HG03097 (cell line): ENCODE results near the gene TMEM92.
"Not testable (repeated sequence)": the region's sequence is repeated elsewhere in the genome, so short reads cannot be mapped to it uniquely, and the experiment has no call there.

Experiments used
- ATAC-seq: cut with Tn5 transposase; IDR thresholded peaks from one replicate; pipeline ENCODE4 v1.9.1; 2021; ENCODE audit not compliant: unreplicated experiment, low FRiP score

The TMEM92 gene

DNA sequence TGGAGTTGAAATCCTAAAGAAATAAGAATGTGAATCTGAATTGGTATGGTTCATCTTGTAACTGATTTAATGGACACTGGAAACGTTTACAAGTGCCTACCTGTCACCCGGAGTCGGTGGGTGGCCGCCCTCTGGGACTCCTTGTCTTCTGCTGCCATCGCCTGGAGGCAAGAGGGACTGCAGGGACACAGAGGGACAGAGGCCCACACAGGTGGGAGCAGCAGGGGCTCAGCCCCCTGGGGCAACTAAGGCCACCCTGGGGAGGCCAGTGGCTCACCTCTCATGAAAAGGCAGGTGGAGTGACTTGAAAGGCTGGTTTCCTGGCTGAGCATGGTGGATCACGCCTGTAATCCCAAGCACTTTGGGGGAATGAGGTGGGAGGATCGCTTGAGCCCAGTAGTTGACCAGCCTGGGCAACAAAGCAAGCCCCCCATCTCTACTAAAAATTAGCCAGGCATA lies 23.2 kb downstream of the TMEM92 start:
- ATAC-seq: no peak

DNA sequence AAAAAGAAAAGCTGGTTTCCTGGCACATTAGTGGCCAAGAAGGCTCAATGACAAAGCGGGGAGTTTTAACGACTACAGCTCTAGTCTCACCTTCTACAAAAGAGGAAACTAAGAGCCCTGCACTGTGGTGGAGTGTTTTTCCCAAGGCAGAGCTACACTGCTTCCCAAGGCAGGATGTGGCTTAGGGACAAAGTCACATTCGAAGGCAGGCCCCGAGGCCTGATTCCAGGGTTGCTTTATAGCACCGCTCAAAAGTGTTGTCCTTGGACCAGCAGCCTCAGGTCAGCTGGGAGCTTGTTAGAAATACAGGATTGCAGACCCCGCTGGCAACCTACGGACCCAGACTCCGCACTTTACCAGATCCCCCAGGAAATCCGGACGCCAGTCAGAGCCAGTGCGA lies 23.8 kb downstream of the TMEM92 start:
- no peak for ATAC-seq

GRCh38 chr17:50299776-50300175 lies 25.5 kb downstream of the TMEM92 start:
- ATAC-seq: no peak

DNA sequence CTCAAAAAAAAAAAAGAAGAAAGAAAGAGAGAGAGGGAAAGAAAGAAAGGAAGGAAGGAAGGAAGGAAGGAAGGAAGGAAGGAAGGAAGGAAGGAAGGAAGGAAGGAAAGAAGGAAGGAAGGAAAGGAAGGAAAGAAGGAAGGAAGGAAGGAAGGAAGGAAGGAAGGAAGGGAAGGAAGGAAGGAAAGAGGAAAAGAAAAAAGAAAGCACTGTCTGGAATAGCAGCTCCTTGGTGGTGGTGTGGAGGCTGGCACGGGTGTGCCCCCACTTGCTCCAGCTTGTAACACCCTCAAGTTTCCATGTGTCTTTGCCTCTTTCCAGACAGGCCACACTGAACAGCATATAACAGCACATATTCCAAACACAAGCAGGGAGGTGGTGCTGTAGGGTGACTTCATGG lies 26.6 kb downstream of the TMEM92 start:
- ATAC-seq: not testable (repeated sequence)

DNA sequence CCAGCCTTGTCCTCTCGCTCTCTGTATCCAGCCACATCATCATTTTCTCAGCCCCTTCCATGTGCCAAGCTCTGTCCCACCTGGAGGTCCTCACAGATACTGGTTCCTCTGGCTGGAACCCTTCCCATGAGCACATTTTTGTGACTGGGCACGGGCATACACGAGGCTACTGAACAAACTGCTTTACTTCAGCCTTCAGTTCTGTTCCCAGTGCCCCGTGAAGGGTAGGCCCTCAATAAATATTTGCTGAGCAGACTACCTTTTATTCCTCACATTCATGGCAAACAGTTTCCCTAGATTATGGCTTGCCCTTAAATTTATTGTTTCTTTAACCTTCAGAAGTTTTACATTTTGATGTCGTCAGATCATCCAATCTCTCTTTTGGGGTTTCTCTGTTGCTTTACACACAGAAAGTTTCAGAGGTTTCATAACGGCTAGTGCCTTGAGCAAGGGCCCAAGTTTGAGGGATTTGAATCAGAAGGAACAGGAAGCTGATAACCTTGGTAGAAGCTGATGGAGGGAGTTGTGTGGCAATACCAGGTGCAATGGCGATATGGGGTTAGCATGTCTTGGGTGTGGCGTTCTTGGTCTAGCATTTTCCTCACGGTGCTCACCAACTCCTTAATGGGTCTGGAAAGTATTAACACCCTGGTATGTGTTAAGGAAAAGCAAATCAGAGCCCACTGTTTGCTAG lies 27.8 kb downstream of the TMEM92 start:
- ATAC-seq: no peak

DNA sequence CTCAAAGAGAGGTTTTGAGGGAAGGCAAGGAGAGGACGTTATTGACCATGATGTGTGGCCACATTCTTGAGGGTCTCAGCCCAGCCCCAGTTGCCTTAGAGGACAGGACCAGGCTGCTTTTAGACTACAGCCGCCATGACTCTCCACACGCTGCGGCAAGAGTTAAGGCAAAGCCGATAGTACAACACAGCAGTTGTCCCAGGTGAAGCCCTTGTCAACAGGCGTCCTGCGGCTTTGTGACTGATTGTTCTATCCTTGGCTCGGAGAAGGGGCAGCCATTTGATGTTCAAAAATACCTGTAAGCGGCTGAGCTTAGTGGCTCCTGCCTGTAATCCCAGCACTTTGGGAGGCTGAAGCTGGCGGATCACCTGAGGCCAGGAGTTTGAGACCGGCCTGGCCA lies 28.8 kb downstream of the TMEM92 start:
- ATAC-seq: no peak

- ATAC-seq: no peak
Measured at GRCh38 chr17:50303596-50303995, 29.3 kb downstream of the TMEM92 start.

GRCh38 chr17:50304781-50305404 lies 30.6 kb downstream of the TMEM92 start:
- no peak for ATAC-seq

GRCh38 chr17:50307654-50308053 lies 33.4 kb downstream of the TMEM92 start:
- ATAC-seq: no peak

GRCh38 chr17:50308666-50309065 lies 34.4 kb downstream of the TMEM92 start:
- no peak for ATAC-seq

GRCh38 chr17:50310455-50311111 lies 36.3 kb downstream of the TMEM92 start:
- no peak for ATAC-seq

- ATAC-seq: no peak
Measured at GRCh38 chr17:50311112-50311460, 36.8 kb downstream of the TMEM92 start.

DNA sequence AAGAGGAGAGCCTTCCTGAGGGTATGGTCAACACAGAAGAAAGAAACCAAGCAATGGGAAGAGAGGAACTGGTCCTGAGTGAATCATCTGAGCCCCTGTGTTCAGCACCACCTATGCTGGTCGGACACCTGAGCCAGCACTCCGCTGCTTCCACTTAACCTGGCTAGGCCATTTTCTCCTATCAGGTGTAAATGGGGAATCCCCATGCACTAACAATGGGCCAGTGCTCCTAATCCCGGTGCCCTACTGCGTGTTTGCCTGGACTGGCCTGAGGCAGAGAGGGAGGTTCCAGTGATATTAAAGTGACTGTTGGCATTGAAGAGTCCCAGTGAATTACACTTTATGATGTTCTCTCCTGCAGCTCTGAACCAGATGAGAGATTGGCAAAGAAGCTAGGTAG lies 37.2 kb downstream of the TMEM92 start:
- no peak for ATAC-seq

- ATAC-seq: no peak
Measured at GRCh38 chr17:50312308-50312707, 38.0 kb downstream of the TMEM92 start.

DNA sequence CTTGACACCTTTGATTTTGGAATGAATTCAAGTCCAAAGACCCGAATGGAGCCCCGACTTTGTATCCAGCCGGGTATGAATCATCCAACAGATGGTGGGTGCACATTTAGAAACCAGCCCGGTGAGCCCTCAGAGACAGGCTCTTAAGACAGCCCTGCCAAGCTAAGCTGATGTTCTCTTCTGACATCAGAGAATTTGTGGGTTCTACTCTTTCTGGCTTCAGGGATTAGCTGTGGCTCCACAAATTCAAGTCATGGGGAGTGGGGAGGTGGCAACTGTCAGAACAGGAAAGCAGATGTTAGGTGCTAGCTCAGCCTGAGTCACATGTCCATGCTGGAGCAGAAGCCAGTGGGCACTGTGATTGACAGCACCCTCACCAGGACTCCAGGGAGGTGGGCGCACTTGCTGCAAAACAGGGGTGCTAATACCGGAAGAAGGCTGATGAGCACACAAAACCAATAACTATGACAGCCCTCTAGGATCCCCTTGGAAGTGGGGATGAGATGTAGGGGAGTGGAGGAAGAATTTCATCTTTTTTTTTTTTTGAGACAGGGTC lies 40.3 kb downstream of the TMEM92 start:
- ATAC-seq: no peak

GRCh38 chr17:50316016-50316587 lies 41.8 kb downstream of the TMEM92 start:
- ATAC-seq: no peak

DNA sequence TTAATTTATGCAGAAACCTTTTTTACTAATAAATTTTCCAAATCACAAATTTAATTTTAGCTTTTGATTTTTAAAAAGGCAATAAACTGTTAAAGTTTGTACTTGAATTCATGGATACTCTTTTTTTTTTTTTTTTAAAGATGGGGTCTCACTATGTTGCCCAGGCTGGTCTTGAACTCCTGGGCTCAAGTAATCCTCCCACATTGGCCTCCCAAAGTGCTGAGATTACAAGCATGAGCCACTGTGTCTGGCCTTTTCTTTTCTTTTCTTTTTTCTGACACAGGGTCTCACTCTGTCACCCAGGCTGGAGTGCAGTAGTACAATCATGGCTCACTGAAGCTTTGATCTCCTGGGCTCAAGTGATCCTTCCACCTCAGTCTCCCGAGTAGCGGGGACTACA lies 42.4 kb downstream of the TMEM92 start:
- ATAC-seq: not testable (repeated sequence)

- no peak for ATAC-seq
Measured at GRCh38 chr17:50317121-50317520, 42.9 kb downstream of the TMEM92 start.

DNA sequence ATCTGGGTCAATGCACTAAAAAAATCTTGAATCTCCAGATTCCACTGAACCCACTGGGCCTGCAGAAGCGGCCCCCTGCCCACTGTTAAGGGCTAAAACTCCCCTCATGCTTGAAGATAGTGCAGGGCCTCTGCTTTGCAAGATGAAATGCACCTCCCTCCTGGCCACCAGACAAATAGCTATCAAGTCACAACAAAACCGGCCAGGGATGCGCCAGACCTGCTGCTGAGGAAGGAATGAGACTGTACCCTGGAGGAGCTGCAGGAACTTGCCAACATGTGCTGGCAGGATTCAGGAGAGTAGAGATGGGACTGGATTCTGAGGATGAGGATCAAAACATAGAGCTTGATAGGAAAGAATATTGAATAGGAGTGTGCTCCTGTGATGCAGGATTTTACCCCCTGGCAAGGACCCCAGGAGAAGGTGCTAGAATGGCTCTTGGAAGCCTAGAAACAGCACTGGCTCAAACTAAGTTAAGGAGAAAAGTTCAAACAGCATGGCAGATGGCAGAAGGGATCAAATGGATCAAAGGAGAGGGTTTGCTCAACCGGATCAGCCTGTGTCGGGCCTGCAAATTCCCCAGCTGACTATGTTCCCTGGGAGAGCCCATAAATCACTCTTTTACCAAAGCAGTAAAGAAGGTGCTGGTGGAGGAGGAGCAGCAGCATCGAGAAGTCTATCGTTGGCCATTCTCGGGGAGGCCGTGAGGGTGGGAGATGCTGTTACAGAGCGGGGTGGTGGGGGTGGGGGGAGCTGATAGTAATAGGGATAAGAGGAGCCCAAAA lies 44.4 kb downstream of the TMEM92 start:
- no peak for ATAC-seq

DNA sequence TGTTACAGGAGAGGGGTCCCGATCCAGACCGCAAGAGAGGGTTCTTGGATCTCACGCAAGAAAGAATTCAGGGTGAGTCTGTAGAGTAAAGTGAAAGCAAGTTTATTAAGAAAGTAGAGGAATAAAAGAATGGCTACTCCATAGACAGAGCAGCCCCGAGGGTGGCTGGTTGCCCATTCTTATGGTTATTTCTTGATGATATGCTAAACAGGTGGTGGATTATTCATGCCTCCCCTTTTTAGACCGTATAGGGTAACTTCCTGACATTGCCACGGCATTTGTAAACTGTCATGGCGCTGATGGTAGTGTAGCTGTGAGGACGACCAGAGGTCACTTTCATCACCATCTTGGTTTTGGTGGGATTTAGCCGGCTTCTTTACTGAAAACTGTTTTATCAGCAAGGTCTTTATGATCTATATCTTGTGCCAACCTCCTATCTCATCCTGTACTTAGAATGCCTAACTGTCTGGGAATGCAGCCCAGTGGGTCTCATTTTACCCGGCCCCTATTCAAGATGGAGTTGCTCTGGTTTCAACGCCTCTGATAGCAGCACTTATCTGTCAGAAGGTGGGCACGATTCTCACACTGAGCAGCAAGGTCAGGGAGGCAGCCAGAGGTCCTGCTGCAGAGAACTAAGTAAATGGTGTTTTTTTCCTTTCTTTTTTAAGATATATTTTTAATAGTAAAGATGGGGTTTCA lies 45.2 kb downstream of the TMEM92 start:
- no peak for ATAC-seq
